Astrocyte (in vitro differentiated cells and primary cell): ENCODE results near the gene DGKQ.

ENCODE experiments used
- EZH2 ChIP-seq: IDR thresholded peaks from 2 replicates; pipeline ENCODE4 v1.6.1; 2012; ENCODE audit warnings: mild to moderate bottlenecking, low read length, inconsistent platforms; ENCODE audit not compliant: insufficient read depth
- TF ChIP-seq, protein P1 (sequence below): IDR thresholded peaks from 2 replicates; pipeline ENCODE4 v1.5.1; 2011; ENCODE audit warnings: low read depth, mild to moderate bottlenecking, inconsistent platforms, low read length, moderate library complexity; ENCODE audit not compliant: insufficient read depth

GRCh38 chr4:990746-991367 is 17.5 kb upstream of the DGKQ start:
- TF ChIP-seq, protein P1, sequence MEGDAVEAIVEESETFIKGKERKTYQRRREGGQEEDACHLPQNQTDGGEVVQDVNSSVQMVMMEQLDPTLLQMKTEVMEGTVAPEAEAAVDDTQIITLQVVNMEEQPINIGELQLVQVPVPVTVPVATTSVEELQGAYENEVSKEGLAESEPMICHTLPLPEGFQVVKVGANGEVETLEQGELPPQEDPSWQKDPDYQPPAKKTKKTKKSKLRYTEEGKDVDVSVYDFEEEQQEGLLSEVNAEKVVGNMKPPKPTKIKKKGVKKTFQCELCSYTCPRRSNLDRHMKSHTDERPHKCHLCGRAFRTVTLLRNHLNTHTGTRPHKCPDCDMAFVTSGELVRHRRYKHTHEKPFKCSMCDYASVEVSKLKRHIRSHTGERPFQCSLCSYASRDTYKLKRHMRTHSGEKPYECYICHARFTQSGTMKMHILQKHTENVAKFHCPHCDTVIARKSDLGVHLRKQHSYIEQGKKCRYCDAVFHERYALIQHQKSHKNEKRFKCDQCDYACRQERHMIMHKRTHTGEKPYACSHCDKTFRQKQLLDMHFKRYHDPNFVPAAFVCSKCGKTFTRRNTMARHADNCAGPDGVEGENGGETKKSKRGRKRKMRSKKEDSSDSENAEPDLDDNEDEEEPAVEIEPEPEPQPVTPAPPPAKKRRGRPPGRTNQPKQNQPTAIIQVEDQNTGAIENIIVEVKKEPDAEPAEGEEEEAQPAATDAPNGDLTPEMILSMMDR, result no peak
- TF ChIP-seq EZH2, result no peak
